Measurements from ENCODE around the gene FGF22.

DNA sequence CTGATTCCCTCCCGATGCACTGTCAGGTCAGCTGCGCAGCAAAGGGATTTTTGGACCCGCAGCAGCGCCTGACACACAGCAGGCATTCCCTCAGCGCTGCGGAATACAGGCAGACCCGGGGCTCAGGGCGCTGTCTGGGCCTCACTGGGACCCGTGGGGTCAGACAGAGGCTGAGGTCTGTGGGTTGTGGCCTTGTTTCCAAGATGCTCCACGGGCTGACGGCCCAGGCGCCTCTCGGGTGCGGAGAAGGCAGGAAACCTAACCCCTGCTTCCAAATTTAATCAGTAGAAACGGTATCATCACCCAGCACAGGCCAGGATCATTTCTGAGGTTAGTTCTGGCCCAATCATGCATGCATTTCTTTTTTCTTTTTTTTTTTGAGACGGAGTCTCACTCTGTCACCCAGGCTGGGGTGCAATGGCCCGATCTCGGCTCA lies 24.0 kb downstream of the FGF22 start:
- TF ChIP-seq HDAC2 (IDR thresholded peaks at IDR 0.05; ENCODE audit: borderline replicate concordance in 1 of 2, low read depth in 2 of 2, low read length in 2 of 2) (no peak), CHD1 (IDR thresholded peaks at IDR 0.05; ENCODE audit: low read depth, low read length) (no peak), MAFK (IDR thresholded peaks at IDR 0.05; ENCODE audit: low read depth, low read length) (no peak), SP1 (IDR thresholded peaks at IDR 0.05; ENCODE audit: low read depth, low read length) (no peak), KDM1A (IDR thresholded peaks at IDR 0.05; ENCODE audit: borderline replicate concordance, low read length) (no peak), JUN (IDR thresholded peaks at IDR 0.05; ENCODE audit: low read depth, low read length) (no peak), RAD21 (IDR thresholded peaks at IDR 0.05 in 1 of 2, conservative IDR thresholded peaks at IDR 0.05 in 1 of 2; ENCODE audit: low read depth in 2 of 2, low read length in 2 of 2) (no peak)
- TF ChIP-seq, protein P1, sequence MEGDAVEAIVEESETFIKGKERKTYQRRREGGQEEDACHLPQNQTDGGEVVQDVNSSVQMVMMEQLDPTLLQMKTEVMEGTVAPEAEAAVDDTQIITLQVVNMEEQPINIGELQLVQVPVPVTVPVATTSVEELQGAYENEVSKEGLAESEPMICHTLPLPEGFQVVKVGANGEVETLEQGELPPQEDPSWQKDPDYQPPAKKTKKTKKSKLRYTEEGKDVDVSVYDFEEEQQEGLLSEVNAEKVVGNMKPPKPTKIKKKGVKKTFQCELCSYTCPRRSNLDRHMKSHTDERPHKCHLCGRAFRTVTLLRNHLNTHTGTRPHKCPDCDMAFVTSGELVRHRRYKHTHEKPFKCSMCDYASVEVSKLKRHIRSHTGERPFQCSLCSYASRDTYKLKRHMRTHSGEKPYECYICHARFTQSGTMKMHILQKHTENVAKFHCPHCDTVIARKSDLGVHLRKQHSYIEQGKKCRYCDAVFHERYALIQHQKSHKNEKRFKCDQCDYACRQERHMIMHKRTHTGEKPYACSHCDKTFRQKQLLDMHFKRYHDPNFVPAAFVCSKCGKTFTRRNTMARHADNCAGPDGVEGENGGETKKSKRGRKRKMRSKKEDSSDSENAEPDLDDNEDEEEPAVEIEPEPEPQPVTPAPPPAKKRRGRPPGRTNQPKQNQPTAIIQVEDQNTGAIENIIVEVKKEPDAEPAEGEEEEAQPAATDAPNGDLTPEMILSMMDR (IDR thresholded peaks at IDR 0.05; ENCODE audit: control extremely low read depth in 1 of 3, insufficient read depth in 1 of 3, low read depth in 1 of 3, low read length in 3 of 3), result no peak
- TF ChIP-seq, protein P2, sequence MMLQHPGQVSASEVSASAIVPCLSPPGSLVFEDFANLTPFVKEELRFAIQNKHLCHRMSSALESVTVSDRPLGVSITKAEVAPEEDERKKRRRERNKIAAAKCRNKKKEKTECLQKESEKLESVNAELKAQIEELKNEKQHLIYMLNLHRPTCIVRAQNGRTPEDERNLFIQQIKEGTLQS (IDR thresholded peaks at IDR 0.05; ENCODE audit: insufficient read depth, low read depth, low read length), result no peak
